ENCODE results near the gene SUCLG2. TPM values are rescaled to one million over a fixed set of nuclear protein-coding genes. Genes with fewer than 3 reads are reported as not detected.

SUCLG2 gene
- total RNA-seq, 1 donor from 2014 or later, result 29.5 TPM

DNA sequence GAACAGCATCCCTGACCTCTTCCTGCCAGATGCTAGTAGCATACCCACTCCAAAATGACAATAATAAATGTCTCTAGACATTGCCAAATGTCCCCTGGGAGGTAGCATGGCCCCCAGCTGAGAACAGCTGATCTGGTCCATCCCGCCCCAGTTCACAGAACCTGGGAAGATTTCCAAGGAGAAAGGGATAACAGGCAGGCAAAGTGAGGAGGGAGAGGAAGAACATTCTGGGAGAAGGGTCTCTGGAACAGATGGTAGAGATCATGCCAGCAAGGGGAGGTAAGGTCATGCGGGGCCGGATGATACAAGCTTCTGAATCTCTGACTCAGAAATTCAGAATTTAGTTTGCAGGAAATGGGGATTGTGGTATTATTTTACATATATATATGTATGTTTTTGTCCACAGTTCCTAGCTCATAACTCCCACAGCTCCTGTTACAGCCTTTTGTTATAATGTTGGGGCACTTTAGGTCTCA is 192.7 kb downstream of the SUCLG2 start:
- TF ChIP-seq POLR2A (IDR thresholded peaks at IDR 0.05), result no peak
- TF ChIP-seq CTCF (IDR thresholded peaks at IDR 0.05), result no peak
- TF ChIP-seq POLR2AphosphoS5 (IDR thresholded peaks at IDR 0.05; ENCODE audit: insufficient read depth in 1 of 2, low read depth in 1 of 2), result no peak
- H3K27me3 ChIP-seq, result no peaks in the 10 kb centered on the region
- no peaks in the 10 kb centered on the region for H3K4me1 ChIP-seq
- DNase-seq (ENCODE audit: extremely low spot score in 2 of 2), result no peak
- no peaks in the 10 kb centered on the region for H3K9me3 ChIP-seq
- no peaks in the 10 kb centered on the region for H3K36me3 ChIP-seq
- H3K4me3 ChIP-seq, result no peak overlapping the region
- no peak overlapping the region for H3K27ac ChIP-seq
- intact Hi-C loops (cut with DNase I), result no loop called here

DNA sequence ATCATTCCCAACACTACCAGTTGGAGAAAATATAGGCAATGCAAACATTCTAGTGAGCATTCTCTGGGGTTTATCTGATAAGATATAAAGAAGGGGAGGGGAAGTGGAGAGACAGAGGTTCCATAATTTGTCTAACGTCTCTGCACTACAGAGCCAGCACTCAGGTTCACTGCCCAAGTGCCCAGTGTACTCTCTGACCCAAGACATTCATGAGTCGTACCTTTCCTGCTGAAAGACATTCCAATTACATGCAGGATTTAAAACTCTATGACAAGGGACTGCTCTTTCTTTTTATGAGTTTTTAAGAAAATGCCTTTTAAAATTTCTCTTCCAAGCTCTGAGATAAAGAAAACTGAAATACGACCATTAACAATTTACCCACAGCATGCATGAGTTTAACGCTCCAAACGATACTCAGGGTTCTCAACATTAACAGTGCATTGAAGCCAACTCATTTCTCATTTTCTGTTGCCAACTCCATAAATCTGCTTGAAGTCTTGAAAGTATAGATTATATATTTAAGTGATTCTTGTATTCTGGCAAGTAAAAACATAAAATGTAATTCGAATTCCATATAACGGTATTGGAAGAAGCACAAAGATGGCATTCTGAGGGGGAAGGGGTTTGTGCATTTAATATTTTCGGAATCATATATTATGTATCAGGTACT is 193.4 kb downstream of the SUCLG2 start:
- Histone ChIP-seq H3K36me3 (no peaks in the 10 kb centered on the region), H3K4me3 (no peak overlapping the region), H3K9me3 (no peaks in the 10 kb centered on the region), H3K27me3 (no peaks in the 10 kb centered on the region), H3K27ac (no peak overlapping the region), H3K4me1 (no peaks in the 10 kb centered on the region)
- intact Hi-C loops (cut with DNase I), result no loop called here
- DNase-seq (ENCODE audit: extremely low spot score in 2 of 2), result no peak
- TF ChIP-seq POLR2AphosphoS5 (IDR thresholded peaks at IDR 0.05; ENCODE audit: insufficient read depth in 1 of 2, low read depth in 1 of 2) (no peak), POLR2A (IDR thresholded peaks at IDR 0.05) (no peak), CTCF (IDR thresholded peaks at IDR 0.05) (no peak)

- Histone ChIP-seq H3K36me3 (no peaks in the 10 kb centered on the region), H3K9me3 (no peaks in the 10 kb centered on the region), H3K4me1 (no peaks in the 10 kb centered on the region), H3K27ac (no peak overlapping the region), H3K4me3 (no peak overlapping the region), H3K27me3 (no peaks in the 10 kb centered on the region)
- TF ChIP-seq POLR2A (IDR thresholded peaks at IDR 0.05) (no peak), CTCF (IDR thresholded peaks at IDR 0.05) (no peak), POLR2AphosphoS5 (IDR thresholded peaks at IDR 0.05; ENCODE audit: insufficient read depth in 1 of 2, low read depth in 1 of 2) (no peak)
- intact Hi-C loops (cut with DNase I), result no loop called here
- DNase-seq (ENCODE audit: extremely low spot score in 2 of 2), result no peak
These were observed 194.6 kb downstream of the SUCLG2 start for GRCh38 chr3:67459796-67460195.

GRCh38 chr3:67458896-67459530 is 195.4 kb downstream of the SUCLG2 start:
- H3K27ac ChIP-seq, result no peak overlapping the region
- no peak overlapping the region for H3K4me3 ChIP-seq
- no peaks in the 10 kb centered on the region for H3K36me3 ChIP-seq
- H3K9me3 ChIP-seq, result no peaks in the 10 kb centered on the region
- no peaks in the 10 kb centered on the region for H3K4me1 ChIP-seq
- intact Hi-C loops (cut with DNase I), result no loop called here
- no peak for DNase-seq (ENCODE audit: extremely low spot score in 2 of 2)
- H3K27me3 ChIP-seq, result no peaks in the 10 kb centered on the region
- TF ChIP-seq POLR2A (IDR thresholded peaks at IDR 0.05) (no peak), POLR2AphosphoS5 (IDR thresholded peaks at IDR 0.05; ENCODE audit: insufficient read depth in 1 of 2, low read depth in 1 of 2) (no peak), CTCF (IDR thresholded peaks at IDR 0.05) (no peak)

DNA sequence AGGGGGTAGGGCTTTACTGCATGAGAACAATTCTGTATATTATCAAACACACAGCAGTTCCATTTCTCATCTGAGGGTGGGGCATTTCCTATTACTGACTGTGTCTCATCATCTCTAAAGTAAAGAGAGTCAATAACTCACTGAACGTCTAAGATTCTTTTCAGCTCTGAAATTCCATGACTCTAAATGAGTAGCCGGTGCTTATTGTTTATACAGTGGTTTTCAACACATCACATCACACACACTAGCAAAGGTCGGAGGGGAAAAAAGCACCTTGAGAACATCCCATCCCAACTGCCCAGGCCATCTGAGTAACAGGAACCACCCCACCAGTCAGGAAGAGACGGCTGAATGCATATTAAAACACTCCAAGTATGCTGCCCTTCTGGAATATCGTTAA is 196.0 kb downstream of the SUCLG2 start:
- DNase-seq (ENCODE audit: extremely low spot score in 2 of 2), result no peak
- no peak overlapping the region for H3K4me3 ChIP-seq
- H3K36me3 ChIP-seq, result no peaks in the 10 kb centered on the region
- TF ChIP-seq POLR2AphosphoS5 (IDR thresholded peaks at IDR 0.05; ENCODE audit: insufficient read depth in 1 of 2, low read depth in 1 of 2) (no peak), POLR2A (IDR thresholded peaks at IDR 0.05) (no peak), CTCF (IDR thresholded peaks at IDR 0.05) (no peak)
- H3K27me3 ChIP-seq, result no peaks in the 10 kb centered on the region
- H3K4me1 ChIP-seq, result no peaks in the 10 kb centered on the region
- H3K27ac ChIP-seq, result no peak overlapping the region
- no peaks in the 10 kb centered on the region for H3K9me3 ChIP-seq
- intact Hi-C loops (cut with DNase I), result no loop called here
